K562 (cell line): Measurements from ENCODE around the gene CDNF. TPM values are rescaled to one million over a fixed set of nuclear protein-coding genes. Genes with fewer than 3 reads are reported as not detected.

Experiments used
- E2F3 ChIP-seq: fragments of 250-450 bp; sonication (Bioruptor Pico); IDR thresholded peaks from 2 replicates; pipeline ENCODE4 v1.4.0; 2020; ENCODE audit warnings: mild to moderate bottlenecking
- ESRRB ChIP-seq: fragments of 250-450 bp; sonication (Bioruptor Pico); IDR thresholded peaks from 2 replicates; pipeline ENCODE4 v1.5.0; 2020; ENCODE audit warnings: mild to moderate bottlenecking, moderate library complexity, borderline replicate concordance
- JUND ChIP-seq, 2 experiments: IDR thresholded peaks; 2 replicates in 1 of 2; 3 replicates in 1 of 2; pipeline ENCODE4 v1.6.1; 2011; ENCODE audit warnings: borderline replicate concordance in 2 of 2, low read depth in 2 of 2, low read length in 2 of 2, improper control_type of control experiment in 1 of 2, missing biosample characterization in 1 of 2, missing genetic modification characterization in 1 of 2, missing genetic modification reagents in 1 of 2
- NR1H2 ChIP-seq: sonication (generic); formaldehyde crosslinking; IDR thresholded peaks from 2 replicates; pipeline ENCODE4 v1.4.0; 2020; ENCODE audit warnings: mild to moderate bottlenecking, missing genetic modification reagents
- RFX5 ChIP-seq: IDR thresholded peaks from 2 replicates; pipeline ENCODE4 v1.6.1; 2011; ENCODE audit warnings: low read depth, mild to moderate bottlenecking, improper control_type of control experiment, low read length
- TSC22D4 ChIP-seq: fragments of 450-650 bp; IDR thresholded peaks from 2 replicates; pipeline ENCODE4 v1.6.1; 2016; ENCODE audit warnings: missing genetic modification characterization, missing biosample characterization, control low read depth
- U2AF2 ChIP-seq: fragments of 200-400 bp; formaldehyde crosslinking; optimal IDR thresholded peaks from 2 replicates; pipeline ENCODE3; 2017; ENCODE audit warnings: low read depth, mild to moderate bottlenecking, low read length
- ZBTB33 ChIP-seq: sonication (generic); formaldehyde crosslinking; IDR thresholded peaks from 2 replicates; pipeline ENCODE4 v1.8.1; 2023; ENCODE audit warnings: mild to moderate bottlenecking, missing genetic modification reagents
- ZNF445 ChIP-seq: fragments of 250-450 bp; sonication (Bioruptor Pico); IDR thresholded peaks from 2 replicates; pipeline ENCODE4 v1.4.0; 2020; ENCODE audit warnings: low read depth, mild to moderate bottlenecking, moderate library complexity
- ZNF511 ChIP-seq: sonication (generic); formaldehyde crosslinking; IDR thresholded peaks from 2 replicates; pipeline ENCODE4 v1.8.0; 2022; ENCODE audit warnings: mild to moderate bottlenecking, missing genetic modification reagents
- ZNF512 ChIP-seq: IDR thresholded peaks from 2 replicates; pipeline ENCODE4 v1.6.1; 2016; ENCODE audit warnings: missing genetic modification characterization, missing compliant biosample characterization
- ZNF609 ChIP-seq: sonication (generic); formaldehyde crosslinking; IDR thresholded peaks from 2 replicates; pipeline ENCODE4 v1.8.1; 2023; ENCODE audit warnings: missing genetic modification reagents, mild to moderate bottlenecking, borderline replicate concordance
- polyA plus RNA-seq, 8 experiments: library from polyadenylated mRNA; depleted of rRNA in 4 of 8; stranded (reverse) in 5 of 8; unstranded in 3 of 8; fragments of >200 nt; fragmentation: Nextera tagmentation in 2 of 8; fragmentation: Illumina TruSeq in 1 of 8; extraction: Ambion mirVana in 2 of 8; extraction: Trizol in 1 of 8; gene quantifications; 2 replicates each; pipeline versions ENCODE4 v1.2.1 to v1.2.3, GENCODE V29; 2011 to 2014; ENCODE audit warnings: inconsistent platforms in 1 of 8, missing spikeins in 1 of 8
- total RNA-seq, 7 experiments: library from RNA; depleted of rRNA in 6 of 7; stranded (reverse); fragments of >200 nt in 6 of 7; fragmentation: Illumina TruSeq in 2 of 7; extraction: Trizol in 2 of 7; gene quantifications; 2 replicates each; pipeline versions ENCODE4 v1.2.1 to v1.2.3, GENCODE V29; 2011 to 2021; ENCODE audit warnings: low replicate concordance in 1 of 7
- TF ChIP-seq, protein P1 (sequence below): IDR thresholded peaks from 2 replicates; pipeline ENCODE4 v1.6.1; 2011; ENCODE audit warnings: borderline replicate concordance, low read depth, mild to moderate bottlenecking, moderate library complexity, low read length; ENCODE audit not compliant: insufficient read depth, poor library complexity, severe bottlenecking

Gene CDNF
- total and polyA plus RNA-seq, 9 of the 15 experiments (the other 6 are each of a cell fraction or from before 2014, with no cell fraction given), result 0.18 to 1.6 (median 0.61) TPM

GRCh38 chr10:14837757-14838581 lies at the start of gene CDNF, which contains the start of the genes HSPA14 and MSANTD7 (continued):
- TF ChIP-seq, protein P1, sequence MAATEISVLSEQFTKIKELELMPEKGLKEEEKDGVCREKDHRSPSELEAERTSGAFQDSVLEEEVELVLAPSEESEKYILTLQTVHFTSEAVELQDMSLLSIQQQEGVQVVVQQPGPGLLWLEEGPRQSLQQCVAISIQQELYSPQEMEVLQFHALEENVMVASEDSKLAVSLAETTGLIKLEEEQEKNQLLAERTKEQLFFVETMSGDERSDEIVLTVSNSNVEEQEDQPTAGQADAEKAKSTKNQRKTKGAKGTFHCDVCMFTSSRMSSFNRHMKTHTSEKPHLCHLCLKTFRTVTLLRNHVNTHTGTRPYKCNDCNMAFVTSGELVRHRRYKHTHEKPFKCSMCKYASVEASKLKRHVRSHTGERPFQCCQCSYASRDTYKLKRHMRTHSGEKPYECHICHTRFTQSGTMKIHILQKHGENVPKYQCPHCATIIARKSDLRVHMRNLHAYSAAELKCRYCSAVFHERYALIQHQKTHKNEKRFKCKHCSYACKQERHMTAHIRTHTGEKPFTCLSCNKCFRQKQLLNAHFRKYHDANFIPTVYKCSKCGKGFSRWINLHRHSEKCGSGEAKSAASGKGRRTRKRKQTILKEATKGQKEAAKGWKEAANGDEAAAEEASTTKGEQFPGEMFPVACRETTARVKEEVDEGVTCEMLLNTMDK, result no peak
- no peak for TF ChIP-seq ESRRB (CRISPR knock-in tag)
- TF ChIP-seq ZNF511 (CRISPR knock-in tag), result peak; percentile 80
- TF ChIP-seq ZNF512 (tag), result no peak
- TF ChIP-seq RFX5, result peak; percentile 99
- TF ChIP-seq ZBTB33 (CRISPR knock-in tag), result no peak
- no peak for TF ChIP-seq ZNF609 (CRISPR knock-in tag)
- no peak for TF ChIP-seq TSC22D4 (tag)
- TF ChIP-seq ZNF445 (CRISPR knock-in tag), result no peak
- peak; percentile 88 for TF ChIP-seq E2F3 (CRISPR knock-in tag)
- TF ChIP-seq JUND (IDR thresholded peaks at IDR 0.05; ENCODE audit: borderline replicate concordance, low read depth, low read length), result no peak
- peak; percentile 33; the same call in 1 of the 3 replicates for TF ChIP-seq JUND (tag; IDR thresholded peaks at IDR 0.05; ENCODE audit: borderline replicate concordance, low read depth, low read length)
- TF ChIP-seq NR1H2 (CRISPR knock-in tag), result no peak
- TF ChIP-seq U2AF2, result no peak
